Neuronal stem cell (in vitro differentiated cells): ENCODE data around the gene DHRS1.

ENCODE experiments used
- DNase-seq: peaks from one replicate; pipeline ENCODE4 v3.0.0-alpha.2; 2013; ENCODE audit warnings: low spot score
- H2AFZ ChIP-seq: one replicate; pipeline ENCODE4 v1.6.1; 2013; ENCODE audit warnings: mild to moderate bottlenecking, low read length, inconsistent platforms
- H2AK5ac ChIP-seq: 2 replicates; pipeline ENCODE4 v1.6.1; 2013; ENCODE audit warnings: low read depth, mild to moderate bottlenecking, inconsistent platforms, low read length, moderate library complexity, mixed read lengths
- H2BK120ac ChIP-seq: 2 replicates; pipeline ENCODE4 v1.6.1; 2013; ENCODE audit warnings: low read depth, mild to moderate bottlenecking, inconsistent platforms, low read length, moderate library complexity, mixed read lengths
- H2BK12ac ChIP-seq: one replicate; pipeline ENCODE4 v1.6.1; 2013; ENCODE audit warnings: low read length, inconsistent platforms
- H2BK15ac ChIP-seq: 2 replicates; pipeline ENCODE4 v1.6.1; 2013; ENCODE audit warnings: mild to moderate bottlenecking, low read length, inconsistent platforms, mixed read lengths
- H2BK5ac ChIP-seq: one replicate; pipeline ENCODE4 v1.6.1; 2013; ENCODE audit warnings: inconsistent platforms, mild to moderate bottlenecking, low read length, moderate library complexity
- H3K14ac ChIP-seq: one replicate; pipeline ENCODE4 v1.6.1; 2013; ENCODE audit warnings: low read length, inconsistent platforms
- H3K18ac ChIP-seq: 2 replicates; pipeline ENCODE4 v1.6.1; 2013; ENCODE audit warnings: low read length, inconsistent platforms
- H3K23ac ChIP-seq: 2 replicates; pipeline ENCODE4 v1.6.1; 2013; ENCODE audit warnings: low read depth, mild to moderate bottlenecking, mixed read lengths, low read length, inconsistent platforms; ENCODE audit not compliant: poor library complexity
- H3K27ac ChIP-seq: replicated peaks from 3 replicates; pipeline ENCODE4 v1.5.1; 2013; ENCODE audit warnings: low read length, inconsistent platforms
- H3K27me3 ChIP-seq, 3 experiments: 2 replicates each; pipeline ENCODE4 v1.6.1; 2013; ENCODE audit warnings: low read length in 3 of 3, mild to moderate bottlenecking in 2 of 3, inconsistent platforms in 1 of 3, low read depth in 1 of 3, mixed read lengths in 1 of 3, moderate library complexity in 1 of 3; ENCODE audit not compliant: control insufficient read depth in 3 of 3, insufficient read depth in 3 of 3
- H3K36me3 ChIP-seq, 2 donors: replicated peaks in 1 of 2; 2 replicates each; pipeline ENCODE4 v1.6.1; 2013; ENCODE audit warnings: low read length in 2 of 2; ENCODE audit not compliant: control insufficient read depth in 2 of 2, insufficient read depth in 2 of 2
- H3K4ac ChIP-seq: 2 replicates; pipeline ENCODE4 v1.6.1; 2013; ENCODE audit warnings: inconsistent platforms, mild to moderate bottlenecking, low read length, moderate library complexity
- H3K4me1 ChIP-seq, 2 donors: 1 replicate in 1 of 2; 2 replicates in 1 of 2; pipeline ENCODE4 v1.6.1; 2013; ENCODE audit warnings: low read length in 2 of 2, low read depth in 1 of 2; ENCODE audit not compliant: control insufficient read depth in 2 of 2, insufficient read depth in 1 of 2
- H3K4me2 ChIP-seq: one replicate; pipeline ENCODE4 v1.6.1; 2013; ENCODE audit warnings: mild to moderate bottlenecking, low read length, inconsistent platforms; ENCODE audit not compliant: insufficient read depth, poor library complexity, severe bottlenecking
- H3K4me3 ChIP-seq, 2 donors: 2 replicates each; pipeline ENCODE4 v1.5.1; 2013; ENCODE audit warnings: low read length in 2 of 2, mild to moderate bottlenecking in 2 of 2, inconsistent platforms in 1 of 2, moderate library complexity in 1 of 2
- H3K79me1 ChIP-seq: one replicate; pipeline ENCODE4 v1.6.1; 2013; ENCODE audit warnings: low read depth, mild to moderate bottlenecking, inconsistent platforms, low read length, moderate library complexity
- H3K9ac ChIP-seq: one replicate; pipeline ENCODE4 v1.6.1; 2013; ENCODE audit warnings: mild to moderate bottlenecking, low read depth, low read length, inconsistent platforms; ENCODE audit not compliant: poor library complexity
- H3K9me3 ChIP-seq, 2 donors: replicated peaks in 1 of 2; 2 replicates each; pipeline versions ENCODE3 to v1.6.1; 2013; ENCODE audit warnings: low read length in 2 of 2, mild to moderate bottlenecking in 2 of 2, inconsistent platforms in 1 of 2, low read depth in 1 of 2, mixed read lengths in 1 of 2, moderate library complexity in 1 of 2; ENCODE audit not compliant: control insufficient read depth in 2 of 2, insufficient read depth in 1 of 2
- H4K8ac ChIP-seq: one replicate; pipeline ENCODE4 v1.6.1; 2013; ENCODE audit warnings: low read depth, mild to moderate bottlenecking, inconsistent platforms, low read length, moderate library complexity
- H4K91ac ChIP-seq: one replicate; pipeline ENCODE4 v1.6.1; 2013; ENCODE audit warnings: low read length, low read depth, mild to moderate bottlenecking, inconsistent platforms; ENCODE audit not compliant: poor library complexity
- WGBS, 2 donors: extraction: QIAGEN DNeasy Blood & Tissue Kit; methylation state at CpG; one replicate each; pipeline ENCODE4 v1.1.7; 2013; ENCODE audit warnings: missing lambda C conversion rate in 2 of 2, mixed read lengths in 1 of 2; ENCODE audit not compliant: insufficient read length in 2 of 2, insufficient replicate concordance in 1 of 2; ENCODE audit errors: extremely low coverage in 2 of 2; 5-methylcytosine and 5-hydroxymethylcytosine counted together

The DHRS1 gene

GRCh38 chr14:24262821-24263733 lies 36.5 kb downstream of the DHRS1 start, which contains the start of gene TGM1:
TSS of gene TGM1 (minus strand) at chr14:24263177. CDS start at chr14:24262352, 825 bp downstream.
- no peaks in the 10 kb centered on the region for H3K27me3 ChIP-seq
- no peak within 1 kb of the TSS for H3K4me2 ChIP-seq
- H2BK120ac ChIP-seq, result no peak within 1 kb of the TSS
- no peak within 1 kb of the TSS for H4K91ac ChIP-seq
- peak within 1 kb of the TSS; percentile 27 for H2BK5ac ChIP-seq
- no CpG with 5 or more reads among the region's 14 CpGs for WGBS, 2 donors
- DNase-seq, result no peak
- no peak within 1 kb of the TSS for H3K14ac ChIP-seq
- H3K18ac ChIP-seq, result no peak within 1 kb of the TSS
- H3K9me3 ChIP-seq, result no peaks in the 10 kb centered on the region
- H4K8ac ChIP-seq, result no peak within 1 kb of the TSS
- no peak within 1 kb of the TSS for H2AFZ ChIP-seq
- H2AK5ac ChIP-seq, result no peak within 1 kb of the TSS
- no peak within 1 kb of the TSS for H3K4me3 ChIP-seq
- no peak within 1 kb of the TSS for H2BK12ac ChIP-seq
- peak within 1 kb of the TSS; percentile 30 for H3K9ac ChIP-seq
- no peak within 1 kb of the TSS for H2BK15ac ChIP-seq
- H3K27ac ChIP-seq, result no peak within 1 kb of the TSS
- peaks cover 7 to 13% of the 10 kb centered on the region in 2 donors for H3K36me3 ChIP-seq
- H3K4me1 ChIP-seq, result no peaks in the 10 kb centered on the region
- H3K4ac ChIP-seq, result peak within 1 kb of the TSS; percentile 14
- no peaks in the 10 kb centered on the region for H3K79me1 ChIP-seq
- H3K23ac ChIP-seq, result no peak within 1 kb of the TSS

- Histone ChIP-seq H3K79me1 (no peaks in the 10 kb centered on the region), H2BK5ac (no peak overlapping the region), H3K36me3 (peaks cover 5 to 7% of the 10 kb centered on the region in 2 donors), H3K4me3 (no peak overlapping the region), H3K14ac (no peak overlapping the region), H3K4me1 (no peaks in the 10 kb centered on the region), H2AFZ (no peak overlapping the region), H3K23ac (no peak overlapping the region), H4K91ac (no peak overlapping the region), H2BK12ac (no peak overlapping the region), H3K18ac (no peak overlapping the region), H3K4ac (no peak overlapping the region), H3K27me3 (no peaks in the 10 kb centered on the region), H2BK15ac (no peak overlapping the region), H3K27ac (no peak overlapping the region), H3K4me2 (no peak overlapping the region), H4K8ac (no peak overlapping the region), H3K9me3 (no peaks in the 10 kb centered on the region), H2AK5ac (no peak overlapping the region), H3K9ac (peak overlapping the region; percentile 9), H2BK120ac (no peak overlapping the region)
- DNase-seq, result no peak
- WGBS, 2 donors, result no CpG with 5 or more reads among the region's 19 CpGs
Measured at GRCh38 chr14:24261969-24262327, 37.6 kb downstream of the DHRS1 start.

DNA sequence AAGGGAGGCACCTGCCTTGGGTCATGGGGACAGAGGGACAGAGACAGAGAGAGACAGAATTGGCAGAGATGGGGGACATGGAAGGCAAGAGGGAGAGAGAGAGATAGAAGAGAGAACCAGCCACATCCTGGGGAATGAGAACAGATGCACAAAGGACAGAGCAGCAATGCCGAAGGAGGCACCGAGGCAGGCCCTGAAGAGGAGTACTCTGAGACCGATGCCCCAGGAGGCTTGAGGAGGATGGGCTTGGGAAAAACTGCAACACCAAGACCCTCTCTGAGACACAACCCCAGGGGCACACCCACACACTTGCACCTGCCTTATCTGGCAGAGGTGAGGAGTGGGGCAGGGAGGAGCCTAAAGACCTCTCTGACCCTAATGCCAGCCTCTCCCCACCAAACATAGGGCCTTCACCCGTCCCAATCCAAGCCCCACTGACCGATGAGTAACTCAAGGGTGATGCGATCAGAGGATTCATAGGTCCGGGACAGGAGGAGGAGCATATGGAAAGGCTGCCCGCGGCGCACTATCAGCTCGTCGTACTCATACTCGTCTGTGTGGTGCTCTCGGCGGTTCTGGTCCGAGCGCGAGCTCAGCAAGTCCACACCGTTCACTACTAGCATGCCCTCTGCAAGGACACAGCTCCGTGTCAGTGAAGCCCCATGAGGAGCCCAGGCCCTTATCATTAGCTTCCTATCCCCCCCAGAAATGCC lies 38.2 kb downstream of the DHRS1 start:
- Histone ChIP-seq H3K27me3 (no peaks in the 10 kb centered on the region), H4K91ac (no peak overlapping the region), H3K27ac (no peak overlapping the region), H3K14ac (no peak overlapping the region), H3K4ac (no peak overlapping the region), H3K4me1 (no peaks in the 10 kb centered on the region), H3K18ac (no peak overlapping the region), H3K23ac (no peak overlapping the region), H3K79me1 (no peaks in the 10 kb centered on the region), H2BK15ac (no peak overlapping the region), H2BK5ac (no peak overlapping the region), H3K4me2 (no peak overlapping the region), H3K4me3 (no peak overlapping the region), H3K9ac (peak overlapping the region; percentile 38), H2AFZ (no peak overlapping the region), H2BK12ac (no peak overlapping the region), H4K8ac (no peak overlapping the region), H2AK5ac (no peak overlapping the region), H2BK120ac (no peak overlapping the region), H3K36me3 (peaks cover 2 to 4% of the 10 kb centered on the region in 2 donors), H3K9me3 (no peaks in the 10 kb centered on the region)
- WGBS, 2 donors, result no CpG with 5 or more reads among the region's 20 CpGs
- DNase-seq, result no peak

- no peak overlapping the region for H4K91ac ChIP-seq
- no peaks in the 10 kb centered on the region for H3K79me1 ChIP-seq
- no peak overlapping the region for H4K8ac ChIP-seq
- no peak overlapping the region for H3K4me2 ChIP-seq
- DNase-seq, result no peak
- WGBS, 2 donors, result no CpG with 5 or more reads among the region's 4 CpGs
- no peak overlapping the region for H2BK5ac ChIP-seq
- H3K9me3 ChIP-seq, result no peaks in the 10 kb centered on the region
- no peak overlapping the region for H2AFZ ChIP-seq
- H3K36me3 ChIP-seq, result no peaks in the 10 kb centered on the region
- no peak overlapping the region for H3K4ac ChIP-seq
- H3K4me3 ChIP-seq, result peak overlapping the region in 1 of 2 donors; percentile 16
- no peak overlapping the region for H2AK5ac ChIP-seq
- H3K27me3 ChIP-seq, result no peaks in the 10 kb centered on the region
- H3K14ac ChIP-seq, result no peak overlapping the region
- no peak overlapping the region for H3K27ac ChIP-seq
- no peaks in the 10 kb centered on the region for H3K4me1 ChIP-seq
- H2BK120ac ChIP-seq, result no peak overlapping the region
- peak overlapping the region; percentile 9 for H3K9ac ChIP-seq
- H3K23ac ChIP-seq, result no peak overlapping the region
- no peak overlapping the region for H3K18ac ChIP-seq
- H2BK15ac ChIP-seq, result no peak overlapping the region
- H2BK12ac ChIP-seq, result no peak overlapping the region
Measured at GRCh38 chr14:24260780-24261157, 38.8 kb downstream of the DHRS1 start.
